Left ventricle myocardium superior (tissue), 1 donor: ENCODE results near the gene PANK1. TPM values are rescaled to one million over a fixed set of nuclear protein-coding genes. Genes with fewer than 3 reads are reported as not detected.

Experiments
- ATAC-seq: fragments of 200-7000 bp; cut with Tn5 transposase; one replicate; pipeline ENCODE4 v1.9.1; 2020; ENCODE audit warnings: mild to moderate bottlenecking, moderate library complexity
- DNase-seq: peaks from one replicate; pipeline ENCODE4 v3.0.0-alpha.2; 2020
- intact Hi-C: fragments of 100-400 bp; cut with micrococcal nuclease; formaldehyde crosslinking; loops from one replicate; pipeline ENCODE4 v1.11.0; 2022
- total RNA-seq: library from RNA; stranded (reverse); fragmentation: NEBNext Ultra II Directional; extraction: Animal tissue kit (Norgen Biotek cat#: 25700); gene quantifications from one replicate; pipeline ENCODE4 v1.2.1, GENCODE V29; 2021
- donor health status: DM: no; HTN: yes; CAD: no; lungs with severe emphysema.

PANK1 gene
- total RNA-seq, 1 donor from 2014 or later, result 21.2 TPM

- ATAC-seq (no peak), DNase-seq (no peak)
- intact Hi-C loops, result no loop called here
Observed at GRCh38 chr10:89655722-89656121, 10.7 kb upstream of the PANK1 start.

GRCh38 chr10:89653410-89653869 is 8.4 kb upstream of the PANK1 start:
- intact Hi-C loops, result no loop called here
- DNase-seq (no peak), ATAC-seq (no peak)

GRCh38 chr10:89652806-89653370 is 7.8 kb upstream of the PANK1 start:
- DNase-seq (no peak), ATAC-seq (no peak)
- intact Hi-C loops, result no loop called here

GRCh38 chr10:89651916-89652573 is 7.0 kb upstream of the PANK1 start:
- intact Hi-C loops, result no loop called here
- no peak for DNase-seq

GRCh38 chr10:89651205-89651915 is 6.3 kb upstream of the PANK1 start:
- DNase-seq, result no peak
- intact Hi-C loops, result no loop called here
- no peak for ATAC-seq

More at GRCh38 chr10:89651916-89652573, 7.0 kb upstream of the PANK1 start:
- no peak for ATAC-seq

- ATAC-seq, result no peak
- no peak for DNase-seq
- intact Hi-C loops, result no loop called here
Observed at GRCh38 chr10:89649051-89649450, 4.0 kb upstream of the PANK1 start.

GRCh38 chr10:89648074-89648473 is 3.0 kb upstream of the PANK1 start:
- intact Hi-C loops, result no loop called here
- peak; percentile 66 for DNase-seq
- ATAC-seq, result peak; percentile 39

- ATAC-seq (no peak), DNase-seq (no peak)
- intact Hi-C loops, result no loop called here
Observed at GRCh38 chr10:89646889-89647657, 2.0 kb upstream of the PANK1 start.

GRCh38 chr10:89645742-89646172 is 715 bp upstream of the PANK1 start:
- peak; percentile 17 for ATAC-seq
- intact Hi-C loops, result loop anchor here (2.0 kb wide), 1 partner anchor 55 kb away; no protein-coding TSS in a partner anchor
- DNase-seq, result peak; percentile 43

- DNase-seq (no peak), ATAC-seq (peak; percentile 21)
- intact Hi-C loops, result loop anchor here (2.0 kb wide), 1 partner anchor 54 kb away; no protein-coding TSS in a partner anchor
Observed at GRCh38 chr10:89644691-89644966, 413 bp downstream of the PANK1 start.

GRCh38 chr10:89643812-89644690 is 991 bp downstream of the PANK1 start:
- DNase-seq (peak; percentile 77), ATAC-seq (peak; percentile 80)
- intact Hi-C loops, result loop anchor here (2.0 kb wide), 1 partner anchor 53 kb away; no protein-coding TSS in a partner anchor

- ATAC-seq (no peak), DNase-seq (no peak)
- intact Hi-C loops, result no loop called here
Observed at GRCh38 chr10:89643431-89643811, 1.6 kb downstream of the PANK1 start.

GRCh38 chr10:89642193-89642592 is 2.8 kb downstream of the PANK1 start:
- ATAC-seq, result no peak
- no peak for DNase-seq
- intact Hi-C loops, result no loop called here

GRCh38 chr10:89640241-89640640 is 4.8 kb downstream of the PANK1 start:
- DNase-seq (no peak), ATAC-seq (no peak)
- intact Hi-C loops, result no loop called here

GRCh38 chr10:89639326-89639725 is 5.7 kb downstream of the PANK1 start:
- intact Hi-C loops, result no loop called here
- DNase-seq, result no peak
- ATAC-seq, result no peak

- intact Hi-C loops, result no loop called here
- ATAC-seq (no peak), DNase-seq (no peak)
Observed at GRCh38 chr10:89637113-89637512, 7.9 kb downstream of the PANK1 start.

- intact Hi-C loops, result no loop called here
- ATAC-seq, result no peak
Observed at GRCh38 chr10:89634637-89635036, 10.4 kb downstream of the PANK1 start.

GRCh38 chr10:89633484-89633883 is 11.6 kb downstream of the PANK1 start:
- ATAC-seq (peak; percentile 41), DNase-seq (no peak)
- intact Hi-C loops, result no loop called here

More at GRCh38 chr10:89634637-89635036, 10.4 kb downstream of the PANK1 start:
- DNase-seq, result no peak

GRCh38 chr10:89632824-89633223 is 12.2 kb downstream of the PANK1 start:
- no peak for ATAC-seq
- no peak for DNase-seq
- intact Hi-C loops, result no loop called here
